GM18858 (cell line): ENCODE results near the gene OR7G1.
"Not testable (repeated sequence)": the region's sequence is repeated elsewhere in the genome, so short reads cannot be mapped to it uniquely, and the experiment has no call there.

Source experiments
- ATAC-seq: cut with Tn5 transposase; IDR thresholded peaks from one replicate; pipeline ENCODE4 v1.9.1; 2021; ENCODE audit not compliant: unreplicated experiment

OR7G1 gene

DNA sequence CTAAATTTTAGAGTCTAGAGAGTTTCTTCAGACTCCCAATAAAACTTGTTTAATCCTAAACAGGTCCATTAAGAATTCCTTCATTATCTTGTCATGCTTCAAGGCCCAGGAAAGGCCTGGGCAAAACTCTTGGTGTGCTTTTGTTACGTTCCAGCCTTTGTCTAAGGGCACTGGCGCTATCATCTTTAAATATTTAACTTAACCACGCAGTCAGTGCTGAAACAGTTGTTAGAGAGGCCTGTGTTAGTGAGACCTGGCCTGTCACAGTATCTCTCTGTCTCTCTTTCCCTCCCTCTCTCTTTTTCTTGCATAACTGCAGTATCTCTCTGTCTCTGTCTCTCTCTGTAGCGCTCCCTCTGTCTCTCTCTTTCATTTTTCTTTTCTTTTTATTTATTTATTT lies 36.9 kb downstream of the OR7G1 start:
- ATAC-seq = no peak

DNA sequence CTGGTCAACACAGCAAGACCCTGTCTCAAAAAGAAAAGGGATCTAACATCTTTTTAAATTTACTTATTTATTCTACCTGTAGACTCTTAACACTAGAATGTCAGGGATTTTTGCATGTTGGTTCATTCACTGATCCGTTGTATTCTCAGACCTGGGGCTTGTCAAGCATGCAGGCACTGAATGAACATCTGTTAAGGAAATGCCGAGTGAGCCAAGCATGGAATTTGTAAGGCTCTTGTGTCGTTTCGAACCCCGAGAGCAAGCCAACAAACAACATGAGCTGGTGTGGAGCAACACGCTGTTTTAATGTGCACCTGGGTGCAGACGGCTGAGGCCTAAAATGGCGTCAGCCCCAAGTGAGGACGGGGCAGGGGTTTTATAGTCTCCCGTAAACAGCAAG lies 38.7 kb downstream of the OR7G1 start:
- ATAC-seq = no peak

DNA sequence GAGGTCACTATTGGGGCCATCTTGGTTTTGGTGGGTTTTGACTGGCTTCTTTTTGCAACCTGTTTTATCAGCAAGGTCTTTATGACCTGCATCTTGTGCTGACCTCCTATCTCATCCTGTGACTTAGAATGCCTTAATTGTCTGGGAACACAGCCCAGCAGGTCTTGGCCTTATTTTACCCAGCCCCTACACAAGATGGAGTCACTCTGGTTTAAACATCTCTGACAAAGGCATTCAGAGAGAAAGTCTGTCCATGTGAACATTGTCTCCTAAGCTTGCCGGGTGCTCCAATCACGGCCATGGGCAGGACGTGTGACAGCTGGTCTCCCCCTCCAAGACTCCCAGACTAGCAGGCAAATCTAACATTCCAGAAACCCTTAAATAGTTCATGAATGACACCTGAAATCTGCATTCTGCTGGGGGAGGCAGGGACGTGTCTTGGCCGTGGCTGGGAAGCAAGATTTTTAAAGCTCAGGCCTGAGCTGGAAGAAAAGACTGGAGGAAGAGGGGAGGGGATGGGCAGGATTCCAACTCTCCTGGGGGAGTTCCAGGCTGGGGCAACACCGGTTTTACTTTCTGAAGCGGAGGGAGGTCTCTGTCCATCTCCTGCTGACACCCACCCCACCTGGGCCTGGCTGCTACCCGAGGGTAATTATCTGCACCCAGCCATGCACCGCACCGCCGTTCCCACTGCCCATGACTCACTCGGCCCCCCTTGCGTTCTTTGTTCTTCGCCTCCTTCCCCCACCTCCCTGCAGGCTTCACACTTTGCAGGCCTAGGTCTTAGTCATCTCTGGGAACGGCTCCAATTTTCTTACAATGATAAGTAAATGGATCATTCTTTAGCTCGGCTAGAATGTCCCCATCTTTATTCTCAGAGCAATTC lies 40.3 kb downstream of the OR7G1 start:
- no peak for ATAC-seq

DNA sequence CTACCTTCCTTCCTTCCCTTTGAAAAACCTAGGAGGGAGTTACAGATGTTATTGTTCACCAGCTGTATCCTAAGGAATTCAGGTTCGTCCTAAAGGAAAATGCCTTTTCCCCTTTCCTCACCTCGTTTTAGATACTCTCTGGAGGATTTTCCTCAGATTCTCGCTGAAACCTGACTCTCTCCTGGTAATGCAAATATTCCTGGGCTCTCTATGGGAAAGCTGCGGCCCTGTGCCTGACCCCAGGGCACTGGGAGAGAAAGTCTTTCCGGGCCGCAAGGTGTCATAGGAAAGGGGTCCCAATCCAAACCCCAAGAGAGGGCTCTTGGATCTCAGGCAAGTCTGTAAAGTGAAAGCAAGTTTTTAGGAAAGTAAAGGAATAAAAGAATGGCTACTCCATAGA lies 41.8 kb downstream of the OR7G1 start:
- no peak for ATAC-seq

GRCh38 chr19:9071720-9072119 lies 43.8 kb downstream of the OR7G1 start:
- not testable (repeated sequence) for ATAC-seq

- ATAC-seq = no peak
Measured at GRCh38 chr19:9070066-9070465, 45.5 kb downstream of the OR7G1 start.

DNA sequence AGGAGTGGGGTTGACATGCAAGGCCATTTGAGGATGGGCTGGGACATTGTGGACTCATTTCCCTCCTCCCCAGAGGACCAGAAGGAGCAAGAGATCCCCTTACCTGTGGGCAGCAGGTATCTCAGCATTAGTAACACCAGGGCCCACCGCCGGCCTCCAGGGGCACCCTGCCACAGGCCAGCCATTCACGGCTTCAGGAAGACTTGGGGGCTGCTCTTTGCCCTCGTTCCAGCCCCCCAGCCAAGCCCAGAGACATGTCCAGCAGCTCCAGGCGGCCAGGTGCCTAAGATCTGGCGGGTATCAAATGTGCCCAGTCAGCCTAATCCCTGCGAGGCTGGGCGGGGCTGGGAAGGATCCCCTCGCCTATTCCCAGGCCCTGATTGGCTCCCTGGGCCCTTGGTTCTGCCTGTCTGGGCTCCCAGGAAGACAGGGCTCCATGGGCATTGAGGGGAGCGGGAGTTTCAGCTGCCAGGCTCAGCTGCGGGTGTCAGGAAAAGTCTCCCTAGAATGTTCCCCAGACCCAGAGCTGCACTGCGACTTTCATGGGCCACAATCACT lies 50.0 kb downstream of the OR7G1 start:
- no peak for ATAC-seq
